Measurements from ENCODE around the gene ERO1B. TPM values are rescaled to one million over a fixed set of nuclear protein-coding genes. Genes with fewer than 3 reads are reported as not detected.

The ERO1B gene
- total RNA-seq, 1 experiment from 2014 or later, result 6.4 TPM

GRCh38 chr1:236275061-236275460 lies 6.7 kb downstream of the ERO1B start:
- Mint-ChIP-seq H3K4me3 (ENCODE audit: low read depth, unreplicated experiment) (no peak overlapping the region), H3K4me1 (ENCODE audit: low read depth, unreplicated experiment) (no peaks in the 10 kb centered on the region), H3K9me3 (ENCODE audit: low read depth, unreplicated experiment) (peaks cover 2% of the 10 kb centered on the region), H3K27me3 (ENCODE audit: unreplicated experiment) (no peaks in the 10 kb centered on the region), H3K36me3 (ENCODE audit: insufficient read depth, unreplicated experiment) (no peaks in the 10 kb centered on the region), H3K27ac (ENCODE audit: unreplicated experiment) (no peak overlapping the region)
- CTCF ChIA-PET, result no interaction called here
- BruUV-seq (replicated peaks), result no TSS peak
- no peak for DNase-seq
- TF ChIP-seq CTCF (IDR thresholded peaks at IDR 0.05; ENCODE audit: unreplicated experiment), result no peak
- intact Hi-C loops (cut with micrococcal nuclease; ENCODE audit: unreplicated experiment), result no loop called here

GRCh38 chr1:236273358-236273757 lies 8.4 kb downstream of the ERO1B start:
- no peak overlapping the region for H3K27ac Mint-ChIP-seq (ENCODE audit: unreplicated experiment)
- BruUV-seq (replicated peaks), result no TSS peak
- no peaks in the 10 kb centered on the region for H3K27me3 Mint-ChIP-seq (ENCODE audit: unreplicated experiment)
- DNase-seq, result no peak
- intact Hi-C loops (cut with micrococcal nuclease; ENCODE audit: unreplicated experiment), result no loop called here
- no peak for TF ChIP-seq CTCF (IDR thresholded peaks at IDR 0.05; ENCODE audit: unreplicated experiment)
- no peaks in the 10 kb centered on the region for H3K4me1 Mint-ChIP-seq (ENCODE audit: low read depth, unreplicated experiment)
- H3K9me3 Mint-ChIP-seq (ENCODE audit: low read depth, unreplicated experiment), result peaks cover 2% of the 10 kb centered on the region
- H3K4me3 Mint-ChIP-seq (ENCODE audit: low read depth, unreplicated experiment), result no peak overlapping the region
- CTCF ChIA-PET, result interaction anchor here (0.7 kb wide), 1 partner anchor 20 kb away, joined by 3 read pairs; no protein-coding TSS in a partner anchor
- H3K36me3 Mint-ChIP-seq (ENCODE audit: insufficient read depth, unreplicated experiment), result no peaks in the 10 kb centered on the region

GRCh38 chr1:236269439-236269838 lies 12.3 kb downstream of the ERO1B start:
- no peak for TF ChIP-seq CTCF (IDR thresholded peaks at IDR 0.05; ENCODE audit: unreplicated experiment)
- no peak for DNase-seq
- no peaks in the 10 kb centered on the region for H3K27me3 Mint-ChIP-seq (ENCODE audit: unreplicated experiment)
- CTCF ChIA-PET, result no interaction called here
- intact Hi-C loops (cut with micrococcal nuclease; ENCODE audit: unreplicated experiment), result no loop called here
- H3K9me3 Mint-ChIP-seq (ENCODE audit: low read depth, unreplicated experiment), result no peaks in the 10 kb centered on the region
- H3K4me3 Mint-ChIP-seq (ENCODE audit: low read depth, unreplicated experiment), result no peak overlapping the region
- no TSS peak for BruUV-seq (replicated peaks)
- no peaks in the 10 kb centered on the region for H3K4me1 Mint-ChIP-seq (ENCODE audit: low read depth, unreplicated experiment)
- no peaks in the 10 kb centered on the region for H3K36me3 Mint-ChIP-seq (ENCODE audit: insufficient read depth, unreplicated experiment)
- H3K27ac Mint-ChIP-seq (ENCODE audit: unreplicated experiment), result no peak overlapping the region

GRCh38 chr1:236261898-236262297 lies 19.9 kb downstream of the ERO1B start:
- BruUV-seq (replicated peaks), result no TSS peak
- intact Hi-C loops (cut with micrococcal nuclease; ENCODE audit: unreplicated experiment), result no loop called here
- no peaks in the 10 kb centered on the region for H3K4me1 Mint-ChIP-seq (ENCODE audit: low read depth, unreplicated experiment)
- H3K4me3 Mint-ChIP-seq (ENCODE audit: low read depth, unreplicated experiment), result no peak overlapping the region
- no peaks in the 10 kb centered on the region for H3K27me3 Mint-ChIP-seq (ENCODE audit: unreplicated experiment)
- CTCF ChIA-PET, result no interaction called here
- no peak overlapping the region for H3K27ac Mint-ChIP-seq (ENCODE audit: unreplicated experiment)
- DNase-seq, result no peak
- no peak for TF ChIP-seq CTCF (IDR thresholded peaks at IDR 0.05; ENCODE audit: unreplicated experiment)
- no peaks in the 10 kb centered on the region for H3K36me3 Mint-ChIP-seq (ENCODE audit: insufficient read depth, unreplicated experiment)
- peaks cover 17% of the 10 kb centered on the region for H3K9me3 Mint-ChIP-seq (ENCODE audit: low read depth, unreplicated experiment)
